SK-N-MC (cell line): ENCODE results near the gene EFEMP2.

Source experiments
- DNase-seq: peaks from one replicate; pipeline ENCODE4 v3.0.0-alpha.2; 2011; ENCODE audit warnings: low read depth, low spot score
- H3K27ac ChIP-seq: fragments of 200-600 bp; sonication (generic); 2 replicates; pipeline ENCODE4 v1.5.1; 2016; ENCODE audit warnings: mixed run types
- H3K36me3 ChIP-seq: fragments of 200-600 bp; sonication (generic); 2 replicates; pipeline ENCODE4 v1.6.1; 2017; ENCODE audit warnings: antibody characterized with exemption, low read length, mixed read lengths; ENCODE audit not compliant: insufficient read depth
- H3K4me3 ChIP-seq: fragments of 200-600 bp; sonication (generic); 2 replicates; pipeline ENCODE4 v1.5.1; 2016
- H3K9ac ChIP-seq: fragments of 200-600 bp; sonication (generic); 2 replicates; pipeline ENCODE4 v1.8.0; 2017; ENCODE audit warnings: mixed run types, mixed read lengths; ENCODE audit not compliant: insufficient read length
- H3K9me3 ChIP-seq: fragments of 200-600 bp; sonication (generic); 2 replicates; pipeline ENCODE4 v1.6.1; 2017; ENCODE audit warnings: low read depth, mild to moderate bottlenecking, antibody characterized with exemption, low read length, moderate library complexity, mixed read lengths
- EZH2 ChIP-seq: fragments of 200-600 bp; sonication (generic); IDR thresholded peaks from one replicate; pipeline ENCODE4 v1.6.1; 2017; ENCODE audit warnings: antibody characterized with exemption
- FOXP2 ChIP-seq: optimal IDR thresholded peaks from 2 replicates; pipeline ENCODE3; 2011; ENCODE audit warnings: mild to moderate bottlenecking, moderate library complexity; ENCODE audit not compliant: insufficient read depth; ENCODE audit errors: extremely low read length, control extremely low read depth
- POLR2AphosphoS5 ChIP-seq: IDR thresholded peaks from 2 replicates; pipeline ENCODE4 v1.6.1; 2012; ENCODE audit warnings: mild to moderate bottlenecking, low read depth, low read length, borderline replicate concordance

EFEMP2 gene

GRCh38 chr11:65906602-65907001 is 34.0 kb upstream of the EFEMP2 start:
- TF ChIP-seq EZH2, result no peak
- no peak for TF ChIP-seq FOXP2
- TF ChIP-seq POLR2AphosphoS5, result no peak
- Histone ChIP-seq H3K36me3 (no peaks in the 10 kb centered on the region), H3K27ac (no peak overlapping the region), H3K9ac (no peak overlapping the region), H3K4me3 (no peak overlapping the region), H3K9me3 (no peaks in the 10 kb centered on the region)
- no peak for DNase-seq

GRCh38 chr11:65903715-65904114 is 31.1 kb upstream of the EFEMP2 start:
- Histone ChIP-seq H3K36me3 (no peaks in the 10 kb centered on the region), H3K27ac (no peak overlapping the region), H3K9ac (no peak overlapping the region), H3K9me3 (no peaks in the 10 kb centered on the region), H3K4me3 (no peak overlapping the region)
- TF ChIP-seq EZH2 (no peak), POLR2AphosphoS5 (no peak), FOXP2 (no peak)
- DNase-seq, result no peak

DNA sequence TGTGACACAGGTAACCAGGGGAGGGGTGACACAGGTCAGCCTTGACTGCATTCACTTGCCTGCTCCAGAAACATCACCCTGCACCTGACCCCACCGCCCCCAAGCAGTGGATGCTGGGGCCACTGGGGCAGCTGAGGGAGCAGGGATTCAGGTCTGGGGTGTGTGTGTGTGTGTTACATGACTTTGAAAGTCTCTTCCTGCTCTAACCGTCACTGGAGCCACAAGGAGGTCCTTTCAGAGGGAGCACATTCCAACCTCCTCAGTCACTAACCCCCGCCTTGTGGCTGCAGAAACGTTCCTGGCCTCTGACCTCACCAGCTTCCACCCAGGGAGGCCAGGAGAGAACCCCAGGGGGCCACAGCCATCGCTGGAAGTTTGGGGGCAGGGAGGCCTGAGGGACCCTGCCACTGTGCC is 30.5 kb upstream of the EFEMP2 start:
- Histone ChIP-seq H3K9ac (no peak overlapping the region), H3K4me3 (no peak overlapping the region), H3K36me3 (no peaks in the 10 kb centered on the region), H3K9me3 (no peaks in the 10 kb centered on the region), H3K27ac (no peak overlapping the region)
- TF ChIP-seq FOXP2 (no peak), EZH2 (no peak), POLR2AphosphoS5 (no peak)
- DNase-seq, result no peak

DNA sequence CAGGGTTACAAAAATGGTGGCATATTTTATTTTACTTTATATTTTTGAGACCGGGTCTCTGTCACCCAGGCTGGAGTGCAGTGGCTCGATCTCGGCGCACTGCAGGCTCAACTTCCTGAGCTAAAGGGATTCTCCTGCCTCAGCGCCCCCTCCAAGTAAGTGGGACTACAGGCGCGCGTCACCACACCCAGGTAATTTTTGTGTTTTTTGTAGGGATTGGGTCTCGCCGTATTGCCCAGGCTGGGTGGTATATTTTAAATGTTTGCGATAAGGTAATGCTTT is 28.2 kb upstream of the EFEMP2 start:
- H3K27ac ChIP-seq, result no peak overlapping the region
- TF ChIP-seq POLR2AphosphoS5 (no peak), FOXP2 (no peak), EZH2 (no peak)
- H3K4me3 ChIP-seq, result peak overlapping the region; percentile 83
- H3K36me3 ChIP-seq, result no peaks in the 10 kb centered on the region
- H3K9me3 ChIP-seq, result no peaks in the 10 kb centered on the region
- no peak for DNase-seq
- H3K9ac ChIP-seq, result no peak overlapping the region

DNA sequence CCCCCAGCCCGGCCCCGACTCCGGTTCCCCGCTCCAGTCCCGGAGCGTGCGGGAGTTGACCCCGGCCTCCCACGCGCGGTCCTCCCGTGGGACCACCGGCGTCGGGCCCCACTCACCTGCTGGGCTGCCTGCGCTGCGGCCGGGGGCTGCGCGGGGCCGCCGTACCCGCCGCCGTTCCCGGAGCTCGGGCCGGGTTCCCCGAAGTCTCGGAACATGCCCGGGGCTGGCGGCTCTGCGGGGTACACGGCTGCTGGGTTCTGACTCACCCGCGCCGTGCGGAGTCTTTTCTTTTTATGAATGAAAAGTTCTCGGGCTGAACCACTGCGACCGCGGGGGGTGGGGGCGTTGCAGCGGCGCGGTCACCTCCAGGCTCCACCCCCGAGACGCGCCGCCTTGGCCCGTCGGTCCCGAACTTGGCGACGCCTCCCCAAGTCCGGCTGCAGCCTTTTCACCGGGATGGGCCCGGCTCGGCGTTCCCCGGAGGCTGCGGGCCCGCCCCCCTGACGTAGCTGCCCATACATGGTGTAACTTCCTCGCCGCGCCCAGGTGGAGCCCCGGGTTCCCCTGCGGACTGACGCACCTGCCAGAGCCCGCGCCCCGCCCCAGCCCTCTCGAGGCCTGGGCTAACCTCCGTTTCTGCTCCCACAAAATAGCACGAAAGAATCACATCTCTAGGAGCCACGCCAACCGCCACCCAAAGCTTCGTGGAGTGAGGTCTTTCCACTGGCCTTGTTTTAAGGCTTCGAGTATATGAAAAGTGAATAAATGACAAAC is 27.7 kb upstream of the EFEMP2 start, which contains the start of gene FOSL1:
FOSL1 (minus strand) TSS at position 264 of the 774 bp plus-strand sequence; CDS start at position 215, 49 bp downstream.
- no peak for DNase-seq
- H3K27ac ChIP-seq, result no peak within 1 kb of the TSS
- H3K36me3 ChIP-seq, result no peaks in the 10 kb centered on the region
- no peaks in the 10 kb centered on the region for H3K9me3 ChIP-seq
- peak within 1 kb of the TSS; percentile 28 for H3K9ac ChIP-seq
- TF ChIP-seq POLR2AphosphoS5, result no peak
- no peak for TF ChIP-seq EZH2
- TF ChIP-seq FOXP2, result no peak
- H3K4me3 ChIP-seq, result peak within 1 kb of the TSS; percentile 83

GRCh38 chr11:65899356-65900124 is 26.9 kb upstream of the EFEMP2 start:
- no peak for DNase-seq
- Histone ChIP-seq H3K27ac (no peak overlapping the region), H3K4me3 (peak overlapping the region; percentile 83), H3K36me3 (no peaks in the 10 kb centered on the region), H3K9me3 (no peaks in the 10 kb centered on the region), H3K9ac (no peak overlapping the region)
- TF ChIP-seq EZH2, result no peak
- no peak for TF ChIP-seq FOXP2
- no peak for TF ChIP-seq POLR2AphosphoS5

DNA sequence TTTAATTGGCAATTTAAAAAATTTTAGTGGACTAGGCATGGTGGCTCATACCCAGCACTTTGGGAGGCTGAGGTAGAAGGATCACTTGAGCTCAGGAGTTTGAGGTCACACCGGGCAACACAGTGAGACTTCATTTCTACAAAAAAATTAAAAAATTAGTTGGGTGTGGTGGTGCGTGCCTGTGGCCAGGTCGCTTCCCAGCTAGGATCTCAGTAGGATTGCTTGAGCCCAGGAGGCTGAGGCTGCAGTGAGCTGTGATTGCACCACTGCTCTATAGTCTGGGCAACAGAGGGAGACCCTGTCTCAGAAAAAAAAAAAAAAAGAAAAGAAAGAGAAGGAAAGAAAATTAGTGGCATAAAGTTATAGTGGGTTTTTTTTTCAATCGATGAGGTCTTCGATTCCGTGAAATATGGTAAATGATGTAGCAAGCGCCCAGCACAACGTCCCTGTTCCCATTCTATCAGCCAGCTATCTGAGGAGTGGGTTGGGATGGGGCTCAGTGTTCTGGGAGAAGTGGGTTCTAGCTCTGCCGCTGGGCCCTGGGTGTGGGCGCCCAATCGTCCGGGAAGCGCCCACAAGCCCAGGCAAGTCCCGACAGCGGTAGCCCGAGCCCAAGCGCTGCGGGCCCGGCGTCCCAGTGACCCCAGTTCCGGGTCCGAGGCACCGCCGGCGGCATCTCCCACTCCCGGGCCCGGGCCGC is 26.2 kb upstream of the EFEMP2 start:
- DNase-seq, result no peak
- H3K4me3 ChIP-seq, result no peak overlapping the region
- H3K27ac ChIP-seq, result no peak overlapping the region
- no peak for TF ChIP-seq EZH2
- no peaks in the 10 kb centered on the region for H3K9me3 ChIP-seq
- no peak overlapping the region for H3K9ac ChIP-seq
- no peaks in the 10 kb centered on the region for H3K36me3 ChIP-seq

GRCh38 chr11:65897020-65897471 is 24.4 kb upstream of the EFEMP2 start:
- Histone ChIP-seq H3K36me3 (no peaks in the 10 kb centered on the region), H3K9ac (no peak overlapping the region), H3K9me3 (no peaks in the 10 kb centered on the region), H3K27ac (no peak overlapping the region), H3K4me3 (no peak overlapping the region)
- TF ChIP-seq FOXP2, result no peak
- no peak for TF ChIP-seq POLR2AphosphoS5
- no peak for TF ChIP-seq EZH2
- DNase-seq, result no peak
